COR-L47 (cell line): ENCODE results near the gene BUB3.

Experiments
- DNase-seq: peaks from one replicate; lab custom pipeline; 2025; lab: John Stamatoyannopoulos, UW

The BUB3 gene

DNA sequence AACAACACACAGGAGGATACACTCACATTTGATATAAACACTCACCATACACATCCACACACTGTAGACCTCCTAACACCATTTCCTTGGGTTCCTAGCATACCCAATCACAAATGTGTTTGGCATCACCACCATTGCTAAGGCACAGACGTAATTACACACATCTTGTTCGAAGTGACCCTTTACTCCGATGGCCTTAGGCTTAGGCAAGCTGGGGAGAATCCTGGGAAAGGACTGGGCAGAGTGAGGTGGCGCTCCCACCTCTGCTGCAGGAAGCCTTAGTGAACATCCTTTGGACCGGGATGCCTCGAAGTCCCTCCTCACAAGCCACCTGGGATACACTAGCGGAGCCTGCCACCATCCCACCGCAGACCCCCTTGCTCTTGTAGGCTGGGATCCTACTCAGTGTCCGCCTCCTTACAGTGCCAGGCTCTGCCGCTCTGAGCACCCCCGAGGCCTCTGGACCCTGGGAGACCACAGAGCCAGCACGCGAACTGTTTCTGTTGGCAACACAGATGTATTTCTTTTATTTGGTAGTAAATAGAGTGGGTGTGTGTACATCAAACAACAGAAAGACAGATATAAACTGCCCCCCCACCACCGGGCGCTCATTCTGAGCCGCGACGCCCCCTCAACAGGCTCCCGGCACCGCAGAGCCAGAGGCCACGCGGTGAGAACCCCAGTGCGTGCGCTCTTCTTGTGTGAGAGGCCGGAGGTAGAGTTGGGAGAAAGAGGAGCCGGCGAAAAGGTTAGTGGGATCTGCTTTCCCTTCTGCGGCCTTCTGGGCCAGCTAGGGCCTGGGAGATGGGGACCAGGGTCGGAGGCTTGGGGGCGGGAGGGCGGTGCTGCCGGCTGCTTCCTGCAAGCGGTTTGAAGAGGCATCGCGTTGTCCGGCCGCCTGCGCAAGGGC is 12.2 kb upstream of the BUB3 start:
- no peak for DNase-seq

DNA sequence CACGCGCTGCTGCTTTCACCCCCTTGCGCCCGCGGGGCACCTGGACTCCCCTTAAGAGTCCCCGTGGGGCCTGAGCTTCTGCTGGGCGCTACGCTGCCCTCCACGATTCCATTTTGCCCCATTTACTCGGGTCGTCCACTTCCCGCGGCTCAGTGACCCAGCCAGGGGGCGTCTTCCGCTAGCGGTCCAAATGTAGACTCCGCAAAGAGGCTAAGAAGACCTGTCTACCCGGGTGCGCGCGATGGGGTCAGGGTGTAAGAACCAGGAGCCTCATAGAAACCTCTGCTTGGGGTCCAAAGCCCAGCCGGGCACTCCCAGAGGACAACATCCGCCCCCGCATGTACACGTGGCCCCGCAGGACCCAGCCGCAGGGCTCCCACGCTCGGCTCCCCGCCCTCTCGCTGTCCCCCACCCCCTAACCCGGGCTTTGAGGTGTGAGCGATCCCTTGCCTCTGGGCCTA is 11.5 kb upstream of the BUB3 start:
- DNase-seq = no peak

DNA sequence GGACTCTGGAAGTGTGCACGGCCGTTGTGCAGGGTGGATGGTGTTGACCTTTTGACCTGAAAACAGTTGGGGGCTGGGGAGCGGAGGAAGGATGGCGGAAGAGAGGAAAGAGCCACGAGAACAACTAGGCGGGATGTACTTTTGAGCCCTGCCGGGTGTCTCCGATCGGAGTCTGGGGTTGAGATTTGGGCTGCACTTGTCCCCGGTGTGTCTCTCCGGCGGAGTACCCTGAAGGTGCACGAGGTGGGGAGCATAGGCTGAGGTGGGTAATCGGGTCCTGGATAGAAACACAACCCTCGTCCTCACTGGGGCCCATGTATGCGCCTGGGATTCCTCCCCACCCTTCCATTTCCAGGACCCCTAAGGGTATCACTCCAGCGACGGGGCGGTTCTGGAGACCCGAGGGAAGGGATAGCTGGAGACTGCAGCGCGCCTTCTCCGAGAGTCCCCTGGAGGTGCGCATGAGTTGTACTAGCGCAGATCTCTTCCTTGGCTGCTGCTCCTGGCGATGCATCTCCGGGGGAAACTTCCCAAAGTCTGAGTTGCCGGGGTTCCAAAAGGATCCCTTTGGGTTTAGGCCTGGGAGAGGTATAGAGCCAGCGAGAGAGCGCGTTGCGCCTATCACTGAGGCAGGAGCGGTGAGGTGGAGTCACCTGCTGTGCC is 10.9 kb upstream of the BUB3 start:
- DNase-seq = no peak

DNA sequence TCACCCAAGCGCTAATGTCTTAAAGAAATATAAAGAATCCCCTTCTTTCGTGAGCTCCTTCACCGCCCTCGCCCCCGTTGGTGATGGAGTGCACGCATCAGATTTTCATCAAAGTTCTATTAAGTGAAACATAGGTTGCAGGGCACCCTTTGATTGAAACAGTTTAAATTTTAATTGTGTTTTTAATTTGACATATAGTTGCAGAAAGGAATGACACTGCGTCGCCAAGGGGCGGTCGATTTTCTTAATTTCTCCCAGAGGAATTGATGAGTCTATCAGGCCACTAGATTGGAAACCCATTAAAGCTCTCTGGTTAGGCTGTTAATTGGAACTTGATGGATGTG is 10.4 kb upstream of the BUB3 start:
- DNase-seq = no peak

DNA sequence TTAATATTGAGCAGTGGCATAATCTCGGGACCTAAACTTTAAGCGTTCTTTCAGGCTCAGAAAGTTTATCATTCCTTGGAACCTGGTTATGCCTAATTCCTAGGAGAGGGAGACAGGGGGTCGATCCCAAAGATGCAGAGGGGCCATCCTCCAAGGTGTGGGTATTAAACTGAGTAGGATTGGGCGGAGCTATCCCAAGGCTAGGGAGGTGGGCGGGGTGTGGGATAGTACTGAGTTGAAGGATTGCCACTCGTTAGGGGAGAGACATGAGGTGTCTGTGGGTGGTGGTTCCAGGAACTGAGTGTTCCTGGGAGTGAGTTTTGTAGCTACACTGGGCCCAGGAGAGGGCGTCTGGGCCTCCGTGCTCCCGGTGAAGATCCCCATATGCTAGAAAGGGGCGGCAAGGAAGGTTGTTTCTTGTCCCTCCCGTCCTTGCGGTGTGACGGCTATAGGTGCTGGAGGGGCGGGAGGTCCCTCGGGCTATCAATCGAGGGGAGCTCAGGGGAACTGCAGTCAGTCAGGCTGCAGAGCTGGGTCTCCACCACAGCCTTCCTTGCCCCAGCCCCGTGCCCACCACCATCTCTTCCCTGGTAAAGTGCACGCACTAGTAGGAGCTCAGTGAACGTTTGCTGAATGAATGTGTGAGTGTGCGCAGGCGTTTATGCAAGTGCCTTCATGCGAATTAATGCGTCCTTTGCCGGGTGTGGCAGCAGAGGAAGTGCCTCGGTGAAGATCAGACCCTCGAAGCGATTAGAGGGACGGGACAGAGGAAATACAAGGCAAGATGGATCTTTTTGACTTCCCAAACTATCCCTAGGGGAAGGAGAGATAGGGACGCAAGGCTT is 9.3 kb upstream of the BUB3 start:
- DNase-seq = no peak

DNA sequence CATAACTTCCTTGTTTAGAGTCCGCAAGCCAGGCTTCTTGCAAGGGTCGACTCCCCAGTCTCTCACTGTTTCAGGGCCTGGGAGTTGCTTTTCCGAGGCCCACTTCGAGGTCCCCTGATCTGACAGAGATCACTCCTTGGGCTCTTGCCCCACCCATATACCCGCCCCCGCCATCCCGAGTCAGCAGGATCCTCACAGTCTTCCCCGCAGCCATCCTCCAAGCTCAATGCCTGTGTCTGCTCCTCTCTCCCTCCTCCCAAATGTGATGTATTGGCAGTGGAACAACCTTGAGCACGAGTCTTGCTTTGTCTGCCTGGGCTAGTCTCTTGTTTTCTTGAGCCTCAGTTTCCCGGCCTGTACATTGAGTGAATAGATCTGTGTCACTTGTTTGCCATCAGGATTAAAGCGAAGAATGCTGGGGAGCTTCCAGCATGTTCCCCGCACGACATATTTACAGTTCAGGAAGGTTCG is 8.6 kb upstream of the BUB3 start:
- no peak for DNase-seq

DNA sequence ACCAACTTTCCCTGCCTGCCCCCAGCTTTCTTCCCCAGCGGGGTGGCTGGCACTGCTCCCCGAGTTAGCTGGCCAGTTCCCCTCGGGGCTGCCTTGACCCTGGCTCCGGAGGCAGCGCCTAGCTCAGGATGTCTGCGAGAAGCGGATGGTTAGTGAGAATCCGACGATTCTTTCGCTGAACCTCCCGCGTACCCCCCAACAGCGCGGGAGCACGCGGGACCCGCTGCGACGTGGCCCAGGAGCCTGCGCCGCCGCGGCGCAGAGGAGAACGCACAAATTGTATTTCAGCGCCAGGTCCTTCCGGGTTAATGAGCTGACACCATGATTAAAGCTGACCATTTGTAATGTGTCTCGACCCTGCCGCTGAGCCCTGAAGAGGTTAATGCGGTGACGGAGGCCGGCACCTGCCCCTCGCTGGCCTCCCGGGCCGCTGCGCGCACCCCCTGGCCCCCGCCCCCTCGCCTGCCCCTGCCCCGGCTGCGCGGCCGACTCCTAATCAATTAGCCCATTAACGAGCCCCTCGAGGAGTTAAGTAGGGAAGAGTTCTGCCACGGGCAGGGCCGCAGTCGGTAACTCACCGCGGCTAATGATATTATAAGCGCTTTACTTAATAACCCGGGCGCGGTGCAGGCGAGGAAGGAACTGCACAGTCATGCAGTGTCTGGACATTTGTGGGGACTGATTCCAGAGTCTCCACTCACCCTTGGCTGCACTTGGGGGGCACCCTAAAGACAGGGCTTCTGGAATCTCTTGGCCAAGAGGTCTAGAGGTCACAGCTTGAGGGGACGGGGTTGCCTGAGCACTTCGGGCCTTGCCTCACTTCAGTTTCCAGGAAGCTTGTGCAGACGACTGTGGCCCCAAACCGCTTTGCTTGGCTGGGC is 7.9 kb upstream of the BUB3 start:
- no peak for DNase-seq

DNA sequence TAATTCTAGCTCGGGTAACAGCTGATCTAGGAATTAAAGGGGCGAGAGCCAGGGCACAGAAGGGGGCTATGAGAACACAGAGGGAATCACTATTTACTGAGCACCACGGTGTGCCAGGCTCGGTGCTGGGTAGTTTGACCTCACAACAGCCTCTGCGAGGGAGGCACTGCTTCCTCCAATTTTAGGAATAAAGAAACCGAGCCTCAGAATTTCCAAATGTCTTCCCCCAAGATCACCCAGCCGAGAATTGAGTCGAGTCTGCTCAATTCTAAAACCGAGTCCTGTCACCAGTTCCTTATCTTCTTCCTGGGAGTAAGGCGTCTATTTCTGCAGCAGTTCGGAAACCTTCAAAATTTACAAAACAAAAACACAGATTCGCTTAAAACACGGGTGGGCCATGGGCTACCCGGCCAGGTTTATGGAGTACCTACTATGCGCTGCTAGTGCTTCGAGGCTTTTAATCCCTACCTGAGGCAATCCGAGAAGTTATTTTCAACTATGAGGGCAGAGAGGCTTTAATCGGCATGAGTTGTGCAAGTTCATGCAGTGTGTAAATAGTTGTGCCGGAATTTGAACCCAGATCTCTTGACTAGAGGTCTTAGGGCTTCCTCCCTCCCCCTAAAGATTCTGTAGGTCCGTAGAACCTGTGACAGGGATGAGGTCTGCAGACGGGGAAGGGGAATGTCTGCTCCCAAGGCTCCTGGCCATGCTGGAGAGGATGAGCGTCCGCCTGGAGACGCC is 7.1 kb upstream of the BUB3 start:
- DNase-seq = no peak

DNA sequence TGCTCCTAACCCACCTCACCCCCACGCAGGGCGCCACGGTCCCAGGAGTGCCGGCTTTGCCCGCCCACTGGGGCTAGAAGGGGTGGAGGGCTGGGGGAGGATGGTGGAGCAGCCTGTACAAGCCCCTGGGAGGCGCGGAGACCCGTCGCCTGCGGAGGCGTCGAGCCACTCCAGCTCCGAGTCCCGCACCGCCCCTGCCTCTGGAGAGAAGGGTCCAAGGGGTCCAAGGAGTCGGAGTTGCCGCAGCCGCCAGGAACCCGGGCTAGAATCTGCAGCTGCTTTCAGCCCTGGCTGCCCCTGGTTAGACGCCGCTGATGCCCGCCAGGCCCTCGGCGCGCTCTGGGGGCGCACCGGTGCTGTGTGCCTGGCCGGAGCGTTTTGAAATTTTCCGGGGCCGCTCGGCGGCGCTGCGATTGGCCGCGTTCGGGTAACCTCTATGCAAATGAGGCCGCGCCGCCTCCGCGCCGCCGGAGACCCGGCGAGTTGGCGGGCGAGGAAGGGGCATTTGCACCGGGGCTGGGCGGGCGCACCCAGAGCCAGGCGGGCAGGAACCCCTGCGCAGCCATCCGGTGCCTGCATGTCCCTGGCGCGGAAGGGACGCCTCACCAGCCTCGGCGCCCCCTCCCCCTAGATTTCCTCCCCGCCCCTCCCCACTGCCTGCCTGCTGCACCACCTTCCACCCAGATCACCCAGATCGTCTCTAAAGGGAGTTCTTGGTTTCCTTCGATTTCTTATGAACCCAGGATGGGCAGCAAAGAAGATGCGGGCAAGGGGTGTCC is 6.4 kb upstream of the BUB3 start, which contains the start of gene HMX2:
HMX2 (plus strand) TSS at position 502 of the 779 bp plus-strand sequence; CDS start at position 745, 243 bp downstream.
- peak; percentile 45 for DNase-seq

DNA sequence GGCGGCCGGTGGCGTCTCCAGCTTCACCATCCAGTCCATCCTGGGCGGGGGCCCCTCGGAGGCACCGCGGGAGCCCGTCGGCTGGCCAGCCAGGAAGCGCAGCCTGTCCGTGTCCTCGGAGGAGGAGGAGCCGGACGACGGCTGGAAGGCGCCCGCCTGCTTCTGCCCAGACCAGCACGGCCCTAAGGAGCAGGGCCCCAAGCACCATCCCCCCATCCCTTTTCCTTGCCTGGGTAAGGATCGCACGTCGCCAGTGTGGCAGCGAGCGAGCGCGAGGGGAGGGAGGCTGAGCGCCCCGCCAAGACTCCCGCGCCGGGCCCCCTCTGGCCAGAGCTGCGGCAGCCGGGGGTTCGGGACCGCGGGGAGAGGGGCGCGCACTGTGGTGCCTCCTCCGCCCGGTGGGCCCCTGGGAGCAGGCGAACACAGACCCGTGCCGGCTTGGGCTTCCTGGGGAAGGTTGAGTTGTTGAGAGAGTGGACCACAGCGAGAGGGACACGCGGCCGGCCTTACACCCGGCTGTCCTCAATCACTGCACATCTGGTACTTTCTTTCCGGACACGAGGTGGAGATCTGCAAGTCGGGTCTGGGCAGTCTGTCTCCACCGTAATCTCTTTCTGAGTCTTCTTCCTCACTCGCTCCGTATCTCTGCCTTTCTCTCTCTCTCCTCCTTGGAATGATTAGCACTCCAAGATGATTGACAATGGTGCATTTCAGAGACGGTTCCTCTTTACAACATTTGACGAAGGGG is 5.6 kb upstream of the BUB3 start:
- peak; percentile 4 for DNase-seq

DNA sequence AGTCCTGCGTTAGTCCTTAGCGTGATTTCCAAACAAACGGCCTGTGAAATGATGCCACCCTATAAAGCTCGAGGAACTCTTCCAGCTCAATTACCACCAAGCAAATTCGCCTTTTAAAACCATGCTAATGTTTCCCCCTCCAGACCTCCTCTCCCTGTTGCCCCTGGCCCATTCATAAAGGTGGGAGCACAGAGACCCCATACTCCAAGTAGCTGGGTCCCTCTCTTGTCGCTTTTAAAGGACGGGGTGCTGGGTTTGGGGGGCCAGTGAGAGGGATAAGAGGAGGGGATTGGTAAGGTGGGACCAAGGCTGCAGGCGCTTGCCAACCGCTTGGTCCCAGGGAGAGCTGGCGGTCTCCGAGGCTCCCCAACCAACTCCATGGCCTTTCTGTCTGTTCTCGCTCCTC is 5.0 kb upstream of the BUB3 start:
- no peak for DNase-seq

DNA sequence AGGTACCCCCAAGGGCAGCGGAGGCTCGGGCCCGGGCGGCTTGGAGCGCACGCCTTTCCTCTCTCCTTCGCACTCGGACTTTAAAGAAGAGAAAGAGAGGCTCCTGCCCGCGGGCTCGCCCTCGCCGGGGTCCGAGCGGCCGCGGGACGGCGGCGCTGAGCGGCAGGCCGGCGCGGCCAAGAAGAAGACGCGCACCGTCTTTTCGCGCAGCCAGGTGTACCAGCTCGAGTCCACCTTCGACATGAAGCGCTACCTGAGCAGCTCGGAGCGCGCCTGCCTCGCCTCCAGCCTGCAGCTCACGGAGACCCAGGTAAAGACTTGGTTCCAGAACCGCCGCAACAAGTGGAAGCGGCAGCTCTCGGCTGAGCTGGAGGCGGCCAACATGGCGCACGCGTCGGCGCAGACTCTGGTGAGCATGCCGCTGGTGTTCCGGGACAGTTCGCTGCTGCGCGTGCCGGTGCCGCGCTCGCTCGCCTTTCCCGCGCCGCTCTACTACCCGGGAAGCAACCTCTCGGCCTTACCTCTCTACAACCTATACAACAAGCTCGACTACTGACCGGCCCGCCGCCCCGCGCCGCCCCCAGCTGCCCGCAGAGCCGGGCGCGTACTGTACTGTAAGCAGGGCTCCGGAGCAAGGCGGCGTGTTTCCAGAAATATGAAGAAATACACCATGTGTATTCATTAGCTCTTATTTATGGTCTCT is 4.5 kb upstream of the BUB3 start:
- DNase-seq = no peak

DNA sequence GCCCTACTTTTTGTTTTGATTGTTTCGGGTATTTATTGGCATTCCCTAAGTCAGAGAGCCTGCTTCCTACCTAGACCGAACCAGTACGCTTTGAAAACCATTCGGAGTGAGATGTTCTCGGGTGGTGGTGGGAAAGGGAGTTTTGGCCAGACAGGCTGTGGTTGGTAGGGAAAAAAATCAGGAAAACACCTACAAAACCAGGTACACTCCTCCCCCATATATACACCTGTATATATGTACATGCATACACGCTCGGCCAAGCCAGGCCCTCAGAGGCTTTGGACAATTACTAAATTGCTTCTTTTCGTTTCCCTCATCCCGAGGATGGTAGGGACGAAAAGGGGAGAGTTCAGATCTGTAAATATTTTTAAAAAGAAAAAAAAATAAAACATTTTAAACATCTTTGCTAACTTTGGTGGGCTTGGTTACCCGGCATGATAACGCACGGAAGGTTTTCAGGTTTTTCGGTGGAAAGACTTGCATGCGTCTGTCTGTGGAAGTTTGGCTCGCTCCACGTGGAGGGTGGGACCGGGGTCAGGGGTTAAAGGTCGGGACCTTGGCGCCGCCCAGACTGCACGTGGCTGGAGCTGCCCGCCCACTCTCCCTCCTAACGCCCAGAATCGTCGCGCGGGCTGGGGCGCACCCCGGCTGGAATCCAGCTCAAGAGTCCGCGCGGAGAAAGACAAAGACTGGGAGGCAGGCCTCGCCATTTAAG is 3.8 kb upstream of the BUB3 start:
- DNase-seq = no peak

DNA sequence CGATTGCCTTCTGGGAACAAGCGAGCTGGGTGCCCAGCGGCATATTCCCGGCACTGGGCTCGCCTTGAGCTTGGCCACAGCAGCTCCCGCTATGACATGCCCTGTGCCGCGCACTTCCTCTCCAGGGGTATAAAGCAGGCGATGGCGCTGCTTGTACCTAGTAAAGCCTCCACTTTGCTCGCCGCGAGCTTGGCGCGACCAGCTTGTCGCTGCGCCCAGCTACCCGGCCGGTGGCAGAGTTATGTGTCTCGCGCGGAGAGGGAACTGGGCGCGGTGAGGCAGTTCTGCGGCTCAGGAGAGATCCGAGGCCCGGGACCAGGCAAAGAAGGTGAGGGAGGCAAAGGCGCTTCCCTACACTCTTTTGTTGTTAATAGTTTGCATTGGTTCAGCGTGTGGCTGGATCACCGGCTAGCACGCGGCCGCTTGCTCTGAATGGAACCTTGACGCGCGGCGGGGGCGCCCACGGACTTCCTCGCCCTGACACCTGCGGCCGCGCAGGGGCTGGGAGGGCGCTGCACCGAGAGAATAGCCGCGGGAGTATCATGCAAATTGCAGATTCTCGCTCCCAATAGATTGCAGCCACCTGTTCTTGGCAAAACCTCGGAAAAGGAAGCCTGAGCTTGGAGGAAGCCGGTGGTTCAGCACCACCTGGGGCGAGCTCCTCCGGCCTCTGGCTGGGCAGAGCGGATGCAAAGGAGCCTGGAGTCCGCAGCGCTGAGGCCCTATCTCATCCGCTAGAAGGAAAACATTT is 3.0 kb upstream of the BUB3 start:
- no peak for DNase-seq

DNA sequence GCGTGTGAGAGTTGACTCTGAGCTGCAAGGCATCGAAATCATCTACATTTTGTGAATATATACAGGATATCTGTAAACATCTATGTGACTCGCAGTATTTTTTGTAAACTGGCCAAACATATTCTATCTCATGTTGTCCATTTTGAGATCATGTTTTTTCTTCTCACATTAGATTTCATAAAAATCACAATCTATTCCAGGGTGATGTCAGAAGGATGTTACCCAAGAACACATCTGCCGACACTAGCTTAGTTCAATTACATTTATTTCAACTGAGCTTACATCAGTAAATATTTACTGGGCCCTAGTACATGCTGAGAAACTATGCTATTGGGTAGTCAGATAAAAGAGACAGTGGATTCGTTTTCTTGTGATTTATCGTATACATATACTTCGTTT is 2.5 kb upstream of the BUB3 start:
- no peak for DNase-seq

DNA sequence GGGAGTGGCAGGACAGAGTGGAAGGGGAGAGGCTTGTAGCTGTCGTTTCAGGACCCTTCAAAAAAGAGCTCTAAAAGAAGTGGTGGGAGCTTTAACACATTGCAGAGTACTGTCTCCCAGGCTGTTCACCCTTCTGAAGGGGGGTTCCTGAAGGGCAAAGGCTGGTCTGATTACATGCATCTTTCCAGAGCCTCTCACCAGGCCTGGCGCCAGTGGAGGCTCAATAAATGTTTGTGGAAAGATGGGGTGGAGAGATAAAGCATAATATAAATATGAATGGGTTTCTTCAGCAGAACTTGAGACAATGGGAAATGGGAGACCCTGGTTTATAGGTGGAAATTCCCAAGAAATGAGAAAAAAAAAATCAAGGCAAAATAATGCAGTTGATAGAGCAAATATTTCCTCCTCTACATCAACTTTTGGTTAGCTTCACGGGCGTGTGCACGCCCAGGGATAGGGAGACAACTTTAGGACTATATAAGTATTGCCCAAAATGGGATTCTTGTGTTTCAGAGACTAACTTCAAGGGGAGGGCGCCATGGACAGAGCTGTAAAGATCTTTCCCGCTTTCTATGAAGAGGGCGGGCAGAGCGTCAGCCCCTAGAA is 613 bp upstream of the BUB3 start:
- no peak for DNase-seq
